ENCODE data around the gene ACHE.

GRCh38 chr7:100861616-100861985, 34.1 kb downstream of the ACHE start:
- TF ChIP-seq CTCF (conservative IDR thresholded peaks at IDR 0.05; ENCODE audit: low read length) = no peak
- no peak for TF ChIP-seq EZH2phosphoT487 (IDR thresholded peaks at IDR 0.05; ENCODE audit: borderline replicate concordance, low read depth, low read length)

Data from OCI-LY7 (cell line).